HEK293T (cell line): ENCODE results near the gene PPFIBP1.

Source experiments
- ARNT ChIP-seq: fragments of 450-650 bp; IDR thresholded peaks from 2 replicates; pipeline ENCODE4 v1.6.1; 2017; ENCODE audit warnings: mild to moderate bottlenecking
- BHLHE40 ChIP-seq: fragments of 450-650 bp; IDR thresholded peaks from 2 replicates; pipeline ENCODE4 v1.6.1; 2016; ENCODE audit warnings: mild to moderate bottlenecking, moderate library complexity, borderline replicate concordance
- CTBP1 ChIP-seq: fragments of 450-650 bp; IDR thresholded peaks from 2 replicates; pipeline ENCODE4 v1.6.1; 2016; ENCODE audit warnings: borderline replicate concordance
- FOXA1 ChIP-seq: fragments of 450-650 bp; IDR thresholded peaks from 2 replicates; pipeline ENCODE4 v1.6.1; 2016; ENCODE audit warnings: mild to moderate bottlenecking
- FOXK2 ChIP-seq: fragments of 450-650 bp; IDR thresholded peaks from 2 replicates; pipeline ENCODE4 v1.6.1; 2016; ENCODE audit warnings: mild to moderate bottlenecking
- FOXM1 ChIP-seq: fragments of 450-650 bp; IDR thresholded peaks from 2 replicates; pipeline ENCODE4 v1.6.1; 2017; ENCODE audit warnings: mild to moderate bottlenecking, borderline replicate concordance
- LEF1 ChIP-seq: fragments of 450-650 bp; IDR thresholded peaks from 2 replicates; pipeline ENCODE4 v1.6.1; 2017; ENCODE audit warnings: mild to moderate bottlenecking, borderline replicate concordance
- PKNOX1 ChIP-seq: fragments of 450-650 bp; IDR thresholded peaks from 2 replicates; pipeline ENCODE4 v1.6.1; 2016
- ZNF384 ChIP-seq: fragments of 450-650 bp; IDR thresholded peaks from 2 replicates; pipeline ENCODE4 v1.6.1; 2016

- TF ChIP-seq ARNT (no peak), FOXM1 (no peak), PKNOX1 (no peak), BHLHE40 (no peak), ZNF384 (no peak), FOXA1 (no peak), CTBP1 (no peak), LEF1 (no peak), FOXK2 (no peak)
Measured at GRCh38 chr12:27711967-27712366, 188.0 kb downstream of the PPFIBP1 start.
